ENCODE measurements around the gene BDP1.
"Not testable (repeated sequence)": the region's sequence is repeated elsewhere in the genome, so short reads cannot be mapped to it uniquely, and the experiment has no call there.

The BDP1 gene

DNA sequence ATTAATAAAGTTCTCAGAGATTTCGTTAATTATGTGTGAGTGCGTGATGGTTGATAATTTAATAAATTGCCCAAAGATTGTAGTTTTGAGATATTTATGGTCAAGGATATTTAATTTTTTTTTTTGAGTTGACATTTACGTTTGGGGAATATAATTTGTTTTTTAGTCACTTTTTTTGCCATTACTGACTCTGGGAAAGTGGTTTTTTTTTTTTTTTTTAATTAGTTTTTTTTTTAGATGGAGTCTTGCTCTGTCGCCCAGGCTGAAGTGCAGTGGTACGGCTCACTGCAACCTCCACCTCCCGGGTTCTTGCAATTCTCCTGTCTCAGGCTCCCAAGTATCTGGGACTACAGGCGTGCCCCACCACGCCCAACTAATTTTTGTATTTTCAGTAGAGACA is 1.7 kb downstream of the BDP1 start:
- DNase-seq (ENCODE audit: low read depth in 2 of 2): no peak

DNA sequence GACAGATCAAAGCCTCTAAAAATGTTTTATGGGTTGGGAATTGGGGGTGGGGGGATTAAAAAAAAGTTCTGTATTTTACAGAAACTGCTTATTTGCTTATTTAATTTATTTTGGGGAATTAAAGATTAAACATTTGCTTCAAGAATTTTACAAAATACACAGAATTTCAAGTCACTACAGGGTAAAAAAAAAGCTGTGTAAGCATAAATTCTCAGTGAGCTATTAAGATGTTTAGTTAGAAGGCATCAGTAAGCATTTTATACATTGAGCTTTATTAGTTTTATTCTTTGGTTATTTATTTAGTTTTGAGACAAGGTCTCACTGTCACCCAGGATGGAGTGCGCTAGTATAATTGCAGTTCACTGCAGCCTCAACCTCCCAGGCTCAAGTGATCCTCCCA is 5.2 kb downstream of the BDP1 start:
- no peak for DNase-seq (ENCODE audit: low read depth in 2 of 2)

DNA sequence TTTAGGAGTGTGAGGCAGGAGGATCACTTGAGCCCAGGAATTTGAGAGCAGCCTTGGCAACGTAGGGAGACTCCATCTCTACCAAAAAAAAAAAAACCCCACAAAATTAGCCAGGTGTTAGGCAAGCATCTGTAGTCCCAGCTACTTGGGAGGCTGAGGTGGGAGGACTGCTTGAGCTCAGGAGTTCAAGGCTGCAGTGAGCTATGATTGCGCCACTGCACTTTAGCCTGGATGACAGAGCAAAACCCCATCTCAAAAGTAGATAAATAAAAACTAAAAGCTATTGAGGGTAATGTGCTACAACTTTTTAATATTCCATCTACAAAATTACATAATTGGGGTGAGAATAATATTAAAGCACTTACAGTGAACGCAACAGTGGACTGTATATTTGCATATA is 5.9 kb downstream of the BDP1 start:
- DNase-seq (ENCODE audit: low read depth in 2 of 2): no peak

DNA sequence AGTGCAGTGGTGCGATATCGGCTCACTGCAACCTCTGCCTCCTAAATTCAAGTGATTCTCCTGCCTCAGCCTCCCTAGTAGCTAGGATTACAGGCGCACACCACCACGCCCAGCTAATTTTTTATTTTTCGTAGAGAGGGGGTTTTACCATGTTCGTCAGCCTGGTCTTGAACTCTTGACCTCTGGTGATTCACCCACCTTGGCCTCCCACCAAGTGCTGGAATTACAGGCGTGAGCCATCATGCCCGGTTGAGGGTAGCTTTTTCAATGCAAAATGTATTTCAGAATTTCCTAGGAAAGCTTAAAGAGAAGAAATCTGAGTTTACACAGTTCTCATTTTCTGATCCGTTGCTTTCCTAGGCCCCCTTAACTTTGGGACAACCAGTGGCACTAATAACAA is 15.7 kb downstream of the BDP1 start:
- no peak for DNase-seq (ENCODE audit: low read depth in 2 of 2)

DNA sequence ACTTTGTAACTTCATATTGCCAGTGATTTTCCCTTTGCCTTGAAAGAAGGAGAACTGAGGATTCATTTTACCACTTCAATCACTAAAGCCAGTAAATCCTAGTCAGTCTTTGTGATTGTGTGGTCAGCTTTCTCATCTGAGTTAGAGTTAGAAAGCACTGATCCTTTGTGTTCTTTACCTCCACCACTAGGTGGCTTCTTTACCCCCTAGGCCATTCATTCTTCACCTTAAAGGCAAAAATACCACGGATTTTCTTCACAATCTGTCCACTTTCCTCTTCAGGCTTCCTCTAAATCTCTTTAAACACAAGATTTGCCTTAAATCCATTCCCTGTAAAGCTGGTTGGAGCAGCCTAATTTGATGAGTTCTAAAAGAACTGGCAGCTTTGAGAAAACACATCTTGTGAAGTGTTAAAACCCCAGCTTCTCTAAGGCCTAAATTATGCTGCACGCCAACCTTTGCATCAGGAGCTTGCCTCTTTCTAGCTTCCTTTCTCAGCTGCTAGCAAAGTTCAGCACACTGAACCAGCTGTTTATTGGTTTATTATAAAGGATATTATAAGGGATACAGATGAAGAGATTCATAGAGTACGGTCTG is 20.4 kb downstream of the BDP1 start:
- DNase-seq (ENCODE audit: low read depth in 2 of 2): no peak

DNA sequence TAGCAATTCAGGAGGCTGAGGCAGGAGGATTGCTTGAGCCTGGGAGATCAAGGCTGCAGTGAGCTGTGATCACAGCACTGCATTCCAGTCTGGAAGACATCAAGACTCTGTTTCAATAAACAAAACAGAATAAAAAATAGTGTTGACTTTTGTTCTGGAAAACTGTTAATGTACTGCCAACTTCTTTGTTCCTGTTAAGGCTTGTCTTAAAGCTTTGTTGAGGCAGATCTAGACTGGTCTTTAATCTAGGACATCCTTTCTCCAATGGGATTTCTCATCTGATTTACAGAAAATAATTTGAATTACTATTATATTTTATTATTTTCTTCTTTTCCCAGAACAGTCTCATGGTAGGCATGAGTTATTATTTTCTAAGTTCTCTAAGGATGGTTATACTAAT is 26.0 kb downstream of the BDP1 start:
- DNase-seq (ENCODE audit: low read depth in 2 of 2): no peak

DNA sequence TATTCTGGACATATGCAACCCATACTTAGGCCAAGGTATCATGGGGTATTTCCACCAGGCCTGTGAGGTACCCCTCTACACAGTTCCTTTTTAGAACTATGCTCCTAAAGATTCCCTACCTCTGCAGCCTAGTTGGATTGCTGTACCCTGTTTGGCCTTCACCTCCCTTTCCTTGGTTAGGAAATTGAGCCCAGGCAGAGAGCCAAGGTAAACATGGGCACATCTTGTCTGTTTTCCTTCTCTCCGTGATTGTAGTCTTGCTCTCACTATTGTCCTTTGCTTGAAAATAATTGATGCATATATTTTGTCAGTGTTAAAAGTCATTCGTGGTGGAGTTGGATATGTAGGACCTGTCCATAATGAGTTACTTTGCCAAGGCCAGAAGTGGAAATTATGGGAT is 26.7 kb downstream of the BDP1 start:
- DNase-seq (ENCODE audit: low read depth in 2 of 2): no peak

DNA sequence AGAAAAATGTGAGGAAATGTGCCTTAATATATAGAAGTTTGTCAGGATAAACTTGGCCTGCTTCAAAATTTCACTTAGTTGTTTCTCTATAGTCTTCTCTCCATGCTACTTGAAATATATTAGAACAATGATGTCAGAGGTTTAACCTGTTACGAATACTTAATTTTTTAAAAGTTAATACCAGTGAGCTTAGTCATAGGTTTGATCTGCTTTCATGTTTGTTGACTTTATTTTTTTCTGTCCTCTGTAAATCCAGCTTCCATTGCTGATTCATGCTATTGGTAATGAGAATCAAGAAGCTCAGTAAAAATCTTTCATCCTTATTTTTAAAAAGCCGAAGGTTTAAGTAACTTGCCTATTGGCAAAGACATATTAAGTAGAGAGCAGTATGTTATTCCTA is 27.9 kb downstream of the BDP1 start:
- DNase-seq (ENCODE audit: low read depth in 2 of 2): no peak

DNA sequence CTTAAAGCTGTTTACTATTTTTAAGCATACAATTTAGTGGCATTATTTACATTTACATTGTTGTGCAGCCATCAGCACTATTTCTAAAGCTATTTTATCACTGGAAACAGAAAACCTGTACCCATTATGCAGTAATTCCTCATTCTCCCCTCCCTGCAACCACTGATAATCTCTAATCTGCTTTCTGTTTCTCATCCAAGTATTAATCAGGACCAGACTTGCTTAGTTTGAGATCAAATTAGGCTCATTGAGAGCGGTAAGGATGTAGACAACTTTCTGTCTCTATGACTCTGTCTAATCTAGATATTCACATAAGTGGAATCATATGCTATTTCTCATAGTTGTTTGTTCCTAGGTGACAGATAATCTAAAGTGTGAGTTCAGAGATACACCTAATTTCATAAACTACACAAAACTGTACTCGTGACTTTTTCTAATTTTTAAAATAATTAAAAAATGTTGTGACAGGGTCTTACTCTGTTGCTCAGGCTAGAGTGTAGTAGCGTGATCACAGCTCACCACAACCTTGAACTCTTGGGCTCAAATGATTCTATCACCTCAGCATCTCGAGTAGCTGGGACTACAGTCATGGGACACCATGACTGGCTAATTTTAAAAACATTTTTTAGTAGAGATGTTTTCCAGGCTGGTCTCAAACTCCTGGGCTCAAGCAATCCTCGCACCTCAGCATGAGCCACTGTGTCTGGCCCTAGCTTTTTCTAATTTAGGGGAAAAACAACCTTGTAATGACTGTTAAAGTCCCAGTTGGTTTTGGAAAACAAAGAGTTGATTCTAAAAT is 37.6 kb downstream of the BDP1 start:
- DNase-seq (ENCODE audit: low read depth in 2 of 2): no peak

DNA sequence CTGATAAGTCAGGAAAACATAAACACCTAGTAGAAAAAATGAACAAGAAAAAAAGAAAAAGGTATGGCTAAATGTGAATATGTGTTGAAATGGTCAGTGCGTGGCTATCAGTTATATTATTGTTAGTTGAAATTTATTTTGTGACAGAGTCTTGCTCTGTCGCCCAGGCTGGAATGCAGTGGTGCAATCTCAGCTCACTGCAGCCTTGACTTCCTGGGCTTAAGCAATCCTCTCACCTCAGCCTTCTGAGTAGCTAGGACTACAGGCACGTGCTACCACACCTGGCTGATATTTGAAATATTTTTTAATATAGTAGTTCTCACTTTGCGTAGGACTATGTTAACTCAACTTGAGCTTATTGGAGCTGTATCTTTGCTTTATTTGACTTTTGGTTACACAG is 38.8 kb downstream of the BDP1 start:
- DNase-seq (ENCODE audit: low read depth in 2 of 2): not testable (repeated sequence)

DNA sequence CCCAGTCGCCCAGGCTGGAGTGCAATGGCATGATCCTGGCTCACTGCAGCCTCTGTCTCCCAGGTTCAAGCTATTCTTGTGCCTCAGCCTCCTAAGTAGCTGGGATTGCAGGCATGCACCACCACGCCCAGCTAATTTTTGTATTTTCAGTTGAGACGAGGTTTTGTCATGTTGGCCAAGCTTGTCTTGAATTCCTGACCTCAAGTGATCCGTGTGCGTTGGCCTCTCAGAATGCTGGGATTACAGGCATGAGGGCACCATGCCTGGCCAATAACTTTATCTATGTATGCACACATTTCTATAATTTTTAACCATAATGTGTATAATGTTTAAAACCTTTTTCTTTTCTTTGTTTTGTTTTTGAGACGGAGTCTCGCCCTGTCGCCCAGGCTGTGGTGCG is 43.3 kb downstream of the BDP1 start:
- DNase-seq (ENCODE audit: low read depth in 2 of 2): not testable (repeated sequence)

DNA sequence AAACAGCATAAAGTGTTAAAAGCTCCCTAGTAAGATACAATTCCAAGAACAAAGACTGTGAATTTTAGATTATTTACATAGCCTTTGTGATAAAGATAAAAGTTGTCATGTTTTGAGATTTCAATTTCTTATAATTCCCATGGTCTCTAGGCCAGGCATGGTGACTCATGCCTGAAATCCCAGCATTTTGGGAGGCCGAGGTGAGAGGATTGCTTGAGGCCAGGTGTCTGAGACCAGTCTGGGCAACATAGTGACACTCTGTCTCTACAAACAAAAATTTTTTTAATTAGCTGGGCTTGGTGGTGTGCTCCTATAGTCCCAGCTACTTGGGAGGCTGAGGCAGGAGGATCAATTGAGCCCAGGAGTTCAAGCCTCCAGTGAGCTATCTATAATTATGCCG is 48.1 kb downstream of the BDP1 start:
- no peak for DNase-seq (ENCODE audit: low read depth in 2 of 2)

DNA sequence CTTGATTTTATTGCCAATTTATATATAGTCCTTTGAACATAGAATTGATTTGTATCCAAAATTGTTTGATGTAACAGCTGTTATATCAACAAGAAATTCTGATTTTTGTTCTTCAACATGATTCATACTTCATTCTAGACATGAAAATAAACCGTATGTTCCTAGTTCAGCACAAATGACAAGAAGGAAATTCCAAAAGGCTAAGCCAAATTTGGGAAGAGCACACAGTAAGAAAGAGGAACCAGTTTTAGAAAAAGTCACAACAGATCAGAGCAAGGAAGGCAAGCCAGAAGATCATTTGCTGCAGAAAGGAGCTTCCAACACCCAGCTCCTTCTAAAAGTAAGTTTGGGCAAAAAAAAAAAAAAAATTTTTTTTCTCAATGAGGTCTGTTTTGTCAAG is 66.7 kb downstream of the BDP1 start:
- DNase-seq (ENCODE audit: low read depth in 2 of 2): no peak

DNA sequence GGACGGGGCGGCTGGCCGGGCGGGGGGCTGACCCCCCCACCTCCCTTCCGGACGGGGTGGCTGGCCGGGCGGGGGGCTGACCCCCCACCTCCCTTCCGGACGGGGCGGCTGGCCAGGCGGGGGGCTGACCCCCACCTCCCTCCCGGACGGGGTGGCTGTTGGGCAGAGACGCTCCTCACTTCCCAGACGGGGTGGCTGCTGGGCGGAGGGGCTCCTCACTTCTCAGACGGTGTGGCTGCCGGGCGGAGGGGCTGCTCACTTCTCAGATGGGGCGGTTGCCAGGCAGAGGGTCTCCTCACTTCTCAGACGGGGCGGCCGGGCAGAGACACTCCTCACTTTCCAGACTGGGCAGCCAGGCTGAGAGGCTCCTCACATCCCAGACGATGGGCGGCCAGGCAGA is 70.2 kb downstream of the BDP1 start:
- DNase-seq (ENCODE audit: low read depth in 2 of 2): not testable (repeated sequence)

DNA sequence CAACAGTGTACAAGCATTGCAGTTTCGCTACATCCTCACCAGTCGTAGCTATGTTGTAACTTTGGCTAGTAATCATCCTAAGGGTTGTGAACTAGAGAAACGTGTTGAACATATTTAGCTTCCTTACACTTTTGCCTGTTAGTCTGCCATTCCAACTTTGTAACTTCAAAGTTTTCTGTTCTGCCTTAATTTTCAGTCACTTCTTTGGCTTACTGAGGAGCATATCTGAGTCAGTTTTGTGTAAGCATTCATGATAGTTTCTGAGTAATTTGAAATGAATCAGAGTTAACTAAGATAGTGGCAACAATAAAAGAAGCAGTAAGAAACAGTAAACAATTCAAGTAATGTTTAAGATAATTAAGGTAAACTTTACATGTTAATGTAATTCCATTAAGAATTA is 72.8 kb downstream of the BDP1 start:
- no peak for DNase-seq (ENCODE audit: low read depth in 2 of 2)

DNA sequence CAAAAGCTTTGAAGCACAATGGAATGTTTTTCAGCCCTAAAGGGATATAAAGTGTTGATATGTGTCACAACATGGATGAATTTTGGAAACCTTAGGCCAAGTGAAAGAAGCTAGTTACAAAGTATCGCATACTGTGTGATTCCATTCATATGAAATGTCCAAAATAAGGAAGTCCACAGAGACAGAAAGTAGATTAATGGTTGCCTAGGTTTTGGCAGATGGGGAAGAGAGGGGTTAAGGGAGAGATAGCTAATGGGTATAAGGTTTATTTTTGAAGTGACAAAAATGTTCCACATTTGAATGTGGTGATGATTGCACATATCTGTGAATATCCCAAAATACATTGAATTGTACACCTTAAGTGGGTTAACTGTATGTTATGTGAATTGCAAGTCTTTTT is 74.2 kb downstream of the BDP1 start:
- DNase-seq (ENCODE audit: low read depth in 2 of 2): no peak

DNA sequence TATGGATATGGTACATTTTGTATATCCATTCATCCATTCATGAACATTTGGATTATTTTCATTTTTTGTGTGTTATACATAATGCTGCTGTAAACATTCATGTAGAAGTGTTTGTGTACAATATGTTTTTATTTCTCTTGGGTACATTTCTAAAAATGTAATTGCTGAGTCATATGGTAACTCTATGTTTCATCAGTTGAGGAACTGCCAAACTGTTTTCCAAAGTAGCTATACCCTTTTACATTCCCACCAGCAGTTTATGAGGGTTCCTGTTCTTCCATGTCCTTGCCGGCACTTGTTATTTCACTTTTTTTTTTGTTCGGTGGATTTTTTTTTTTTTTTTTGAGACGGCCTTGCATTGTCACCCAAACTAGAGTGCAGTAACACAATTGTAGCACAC is 77.7 kb downstream of the BDP1 start:
- no peak for DNase-seq (ENCODE audit: low read depth in 2 of 2)

DNA sequence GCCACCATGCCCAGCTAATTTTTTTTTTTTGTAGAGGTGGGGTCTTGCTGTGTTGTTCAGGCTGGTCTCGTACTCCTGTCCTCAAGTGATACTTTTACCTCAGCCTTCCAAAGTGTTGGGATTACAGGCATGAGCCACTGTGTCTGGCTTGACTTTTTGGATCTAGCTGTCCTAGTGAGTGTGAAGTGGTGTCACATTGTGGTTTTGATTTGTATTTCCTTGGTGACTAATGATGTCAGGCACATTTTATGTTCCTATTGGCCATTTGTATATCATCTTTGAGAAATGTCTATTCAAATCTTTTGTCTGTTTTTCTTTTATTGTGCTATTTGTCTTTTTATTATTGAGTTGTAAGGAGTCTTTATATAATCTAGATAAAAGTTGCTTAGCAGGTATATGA is 78.2 kb downstream of the BDP1 start:
- DNase-seq (ENCODE audit: low read depth in 2 of 2): no peak

DNA sequence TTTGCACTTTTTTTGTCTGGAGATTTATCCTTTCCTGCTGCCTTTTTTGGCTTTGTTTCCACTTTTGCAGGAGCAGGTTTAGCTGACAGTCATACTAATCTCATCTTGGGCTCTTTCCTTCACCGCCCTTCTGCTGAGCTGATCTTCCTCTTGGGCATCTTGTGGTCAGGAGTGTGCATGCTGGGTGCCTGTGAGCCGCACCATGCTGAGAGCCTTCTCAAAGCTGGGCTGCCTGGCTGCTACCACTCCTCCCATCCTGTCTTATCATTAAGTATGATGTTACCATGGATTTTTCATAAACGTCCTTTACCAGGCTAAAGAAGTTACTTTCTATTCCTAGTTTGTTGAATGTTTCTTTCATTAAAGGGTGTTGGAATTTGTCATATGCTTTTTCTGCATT is 82.2 kb downstream of the BDP1 start:
- DNase-seq (ENCODE audit: low read depth in 2 of 2): no peak

DNA sequence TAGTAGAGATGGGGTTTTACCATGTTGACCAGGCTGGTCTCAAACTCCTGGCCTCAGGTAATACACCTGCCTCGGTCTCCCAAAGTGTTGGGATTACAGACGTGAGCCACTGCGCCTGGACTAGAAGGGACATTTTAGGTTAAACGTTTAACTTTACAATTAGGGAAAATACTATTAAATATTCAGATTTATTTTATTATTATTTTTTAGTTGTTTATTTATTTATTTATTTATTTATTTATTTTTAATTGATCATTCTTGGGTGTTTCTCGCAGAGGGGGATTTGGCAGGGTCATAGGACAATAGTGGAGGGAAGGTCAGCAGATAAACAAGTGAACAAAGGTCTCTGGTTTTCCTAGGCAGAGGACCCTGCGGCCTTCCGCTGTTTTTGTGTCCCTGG is 95.4 kb downstream of the BDP1 start:
- DNase-seq (ENCODE audit: low read depth in 2 of 2): not testable (repeated sequence)

DNA sequence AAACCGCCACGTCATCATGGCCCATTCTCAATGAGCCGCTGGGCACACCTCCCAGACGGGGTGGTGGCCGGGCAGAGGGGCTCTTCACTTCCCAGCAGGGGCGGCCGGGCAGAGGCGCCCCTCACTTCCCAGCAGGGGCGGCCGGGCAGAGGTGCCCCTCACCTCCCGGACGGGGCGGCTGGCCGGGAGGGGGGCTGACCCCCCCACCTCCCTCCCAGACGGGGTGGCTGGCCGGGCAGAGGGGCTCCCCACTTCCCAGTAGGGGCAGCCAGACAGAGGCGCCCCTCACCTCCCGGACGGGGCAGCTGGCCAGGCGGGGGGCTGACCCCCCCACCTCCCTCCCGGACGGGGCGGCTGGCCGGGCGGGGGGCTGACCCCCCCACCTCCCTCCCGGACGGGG is 96.1 kb downstream of the BDP1 start:
- DNase-seq (ENCODE audit: low read depth in 2 of 2): not testable (repeated sequence)

DNA sequence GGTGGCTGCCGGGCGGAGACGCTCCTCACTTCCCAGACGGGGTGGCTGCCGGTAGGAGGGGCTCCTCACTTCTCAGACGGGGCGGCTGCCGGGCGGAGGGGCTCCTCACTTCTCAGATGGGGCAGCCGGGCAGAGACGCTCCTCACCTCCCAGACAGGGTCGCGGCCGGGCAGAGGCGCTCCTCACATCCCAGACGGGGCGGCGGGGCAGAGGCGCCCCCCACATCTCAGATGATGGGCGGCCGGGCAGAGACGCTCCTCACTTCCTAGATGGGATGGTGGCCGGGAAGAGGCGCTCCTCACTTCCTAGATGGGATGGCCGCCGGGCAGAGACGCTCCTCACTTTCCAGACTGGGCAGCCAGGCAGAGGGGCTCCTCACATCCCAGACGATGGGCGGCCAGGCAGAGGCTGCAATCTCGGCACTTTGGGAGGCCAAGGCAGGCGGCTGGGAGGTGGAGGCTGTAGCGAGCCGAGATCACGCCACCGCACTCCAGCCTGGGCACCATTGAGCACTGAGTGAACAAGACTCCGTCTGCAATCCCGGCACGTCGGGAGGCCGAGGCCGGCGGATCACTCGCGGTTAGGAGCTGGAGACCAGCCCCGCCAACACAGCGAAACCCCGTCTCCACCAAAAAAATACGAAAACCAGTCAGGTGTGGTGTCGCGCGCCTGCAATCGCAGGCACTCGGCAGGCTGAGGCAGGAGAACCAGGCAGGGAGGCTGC is 96.7 kb downstream of the BDP1 start:
- not testable (repeated sequence) for DNase-seq (ENCODE audit: low read depth in 2 of 2)

DNA sequence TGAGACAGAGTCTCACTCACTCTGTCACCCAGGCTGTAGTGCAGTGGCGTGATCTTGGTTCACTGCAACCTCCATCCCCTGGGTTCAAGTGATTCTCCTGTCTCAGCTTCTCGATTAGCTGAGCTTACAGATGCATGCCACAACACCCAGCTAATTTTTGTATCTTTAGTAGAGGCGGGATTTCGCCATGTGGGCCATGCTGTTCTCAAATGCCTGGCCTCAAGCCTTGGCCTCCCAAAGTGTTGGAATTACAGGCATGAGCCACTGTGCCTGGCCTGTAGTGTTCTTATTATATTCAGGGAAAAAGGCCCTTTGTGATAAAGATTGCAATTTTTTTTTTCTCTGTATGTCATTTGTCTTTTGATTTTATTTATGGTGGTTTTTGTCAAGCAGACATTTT is 107.7 kb downstream of the BDP1 start:
- DNase-seq (ENCODE audit: low read depth in 2 of 2): no peak

Data from activated CD8-positive, alpha-beta memory T cell treated with anti-CD3 and anti-CD28 coated beads for 4 hours (primary cell).